Cardiac muscle cell (in vitro differentiated cells and primary cell): Measurements from ENCODE around the gene AATK. TPM values are rescaled to one million over a fixed set of nuclear protein-coding genes. Genes with fewer than 3 reads are reported as not detected.

Source experiments
- DNase-seq, 2 donors: peaks; one replicate each; pipeline versions ENCODE4 v3.0.0 to v3.0.0-alpha.2; 2010 to 2017; ENCODE audit warnings: low read depth in 1 of 2, low spot score in 1 of 2
- H3K27ac ChIP-seq: fragments of 200-600 bp; sonication (generic); 2 replicates; pipeline ENCODE4 v1.5.1; 2016
- H3K27me3 ChIP-seq: fragments of 200-600 bp; sonication (generic); 2 replicates; pipeline ENCODE4 v1.6.0; 2016; ENCODE audit warnings: control low read depth
- H3K36me3 ChIP-seq: fragments of 200-600 bp; sonication (generic); 2 replicates; pipeline ENCODE4 v1.5.1; 2016; ENCODE audit warnings: control low read depth
- H3K4me1 ChIP-seq: fragments of 200-600 bp; sonication (generic); 2 replicates; pipeline ENCODE4 v1.8.1; 2017; ENCODE audit warnings: low read depth, mild to moderate bottlenecking, mixed run types
- H3K4me3 ChIP-seq: fragments of 200-600 bp; sonication (generic); 2 replicates; pipeline ENCODE4 v1.5.1; 2016; ENCODE audit warnings: mild to moderate bottlenecking
- H3K9me3 ChIP-seq: fragments of 200-600 bp; sonication (generic); 2 replicates; pipeline ENCODE4 v1.5.1; 2017; ENCODE audit warnings: low read depth, mild to moderate bottlenecking, control low read depth
- polyA plus RNA-seq: library from polyadenylated mRNA; unstranded; fragments of >200 nt; fragmentation: Nextera tagmentation; extraction: Ambion mirVana; gene quantifications from 2 replicates; pipeline ENCODE4 v1.2.1, GENCODE V29; 2016
- total RNA-seq: library from RNA; depleted of rRNA; stranded (reverse); fragments of >200 nt; gene quantifications from 2 replicates; pipeline ENCODE4 v1.2.3, GENCODE V29; 2016
- TF ChIP-seq, protein P1 (sequence below): IDR thresholded peaks from 2 replicates; pipeline ENCODE4 v1.5.1; 2012; ENCODE audit warnings: low read depth, mild to moderate bottlenecking, low read length

Gene AATK
- total and polyA plus RNA-seq, 2 experiments from 2014 or later = 8.0 to 21.9 TPM

DNA sequence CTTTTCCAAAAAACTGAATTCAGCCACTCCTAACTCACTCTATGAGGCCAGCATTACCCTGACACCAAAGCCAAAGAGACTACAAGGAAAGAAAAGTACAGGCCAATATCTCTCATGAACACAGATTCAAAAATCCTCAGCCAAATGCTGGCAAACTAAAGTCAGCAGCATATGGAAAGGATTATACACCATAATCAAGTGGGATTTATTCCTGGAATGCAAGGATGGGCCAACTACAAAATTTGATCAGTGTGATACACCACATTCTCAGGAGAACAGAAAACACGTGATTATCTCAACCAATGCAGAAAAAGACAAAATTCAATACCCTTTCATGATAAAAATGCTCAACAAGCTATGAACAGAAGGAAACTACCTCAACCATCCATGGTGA, 7.7 kb upstream of the AATK start:
- Histone ChIP-seq H3K36me3 (no peaks in the 10 kb centered on the region), H3K9me3 (no peaks in the 10 kb centered on the region), H3K4me1 (no peaks in the 10 kb centered on the region), H3K27ac (no peak overlapping the region), H3K4me3 (no peak overlapping the region), H3K27me3 (no peaks in the 10 kb centered on the region)
- TF ChIP-seq, protein P1, sequence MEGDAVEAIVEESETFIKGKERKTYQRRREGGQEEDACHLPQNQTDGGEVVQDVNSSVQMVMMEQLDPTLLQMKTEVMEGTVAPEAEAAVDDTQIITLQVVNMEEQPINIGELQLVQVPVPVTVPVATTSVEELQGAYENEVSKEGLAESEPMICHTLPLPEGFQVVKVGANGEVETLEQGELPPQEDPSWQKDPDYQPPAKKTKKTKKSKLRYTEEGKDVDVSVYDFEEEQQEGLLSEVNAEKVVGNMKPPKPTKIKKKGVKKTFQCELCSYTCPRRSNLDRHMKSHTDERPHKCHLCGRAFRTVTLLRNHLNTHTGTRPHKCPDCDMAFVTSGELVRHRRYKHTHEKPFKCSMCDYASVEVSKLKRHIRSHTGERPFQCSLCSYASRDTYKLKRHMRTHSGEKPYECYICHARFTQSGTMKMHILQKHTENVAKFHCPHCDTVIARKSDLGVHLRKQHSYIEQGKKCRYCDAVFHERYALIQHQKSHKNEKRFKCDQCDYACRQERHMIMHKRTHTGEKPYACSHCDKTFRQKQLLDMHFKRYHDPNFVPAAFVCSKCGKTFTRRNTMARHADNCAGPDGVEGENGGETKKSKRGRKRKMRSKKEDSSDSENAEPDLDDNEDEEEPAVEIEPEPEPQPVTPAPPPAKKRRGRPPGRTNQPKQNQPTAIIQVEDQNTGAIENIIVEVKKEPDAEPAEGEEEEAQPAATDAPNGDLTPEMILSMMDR = no peak
- no peak for DNase-seq

DNA sequence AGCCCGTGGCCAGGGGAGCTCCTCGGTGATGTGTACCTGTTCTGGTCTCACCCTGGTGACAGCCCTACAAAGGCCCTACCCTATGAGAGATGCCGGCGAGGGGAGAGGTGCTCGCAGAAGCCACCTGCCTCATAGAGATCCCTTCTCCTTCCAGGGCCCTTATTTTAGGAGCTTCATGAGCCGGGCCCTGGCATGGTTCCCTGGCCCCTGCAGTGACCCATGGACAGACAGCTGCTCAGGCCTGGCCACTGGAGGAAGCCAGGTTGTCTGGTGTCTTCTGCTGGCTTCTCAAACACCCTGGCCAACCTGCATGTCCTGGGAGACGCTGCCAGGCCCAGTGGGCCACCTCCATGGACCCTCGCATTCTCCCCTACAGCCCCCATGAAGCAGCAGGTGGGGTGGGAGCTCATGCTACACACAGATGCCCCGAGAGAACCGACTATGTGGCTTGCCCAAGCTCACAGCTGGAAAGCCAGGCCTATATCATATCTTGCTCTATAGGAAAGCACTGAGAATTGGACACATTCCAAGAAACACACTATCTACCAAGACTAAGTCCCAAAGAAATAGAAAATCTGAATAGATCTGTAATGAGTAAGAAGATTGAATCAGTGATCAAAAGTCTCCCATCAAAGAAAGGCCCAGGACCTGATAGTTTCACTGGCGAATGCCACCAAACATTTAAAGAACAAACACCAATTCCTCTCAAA, 7.2 kb upstream of the AATK start:
- Histone ChIP-seq H3K27me3 (no peaks in the 10 kb centered on the region), H3K36me3 (no peaks in the 10 kb centered on the region), H3K4me3 (no peak overlapping the region), H3K27ac (no peak overlapping the region), H3K4me1 (no peaks in the 10 kb centered on the region), H3K9me3 (no peaks in the 10 kb centered on the region)
- TF ChIP-seq, protein P1 = no peak
- DNase-seq = no peak

DNA sequence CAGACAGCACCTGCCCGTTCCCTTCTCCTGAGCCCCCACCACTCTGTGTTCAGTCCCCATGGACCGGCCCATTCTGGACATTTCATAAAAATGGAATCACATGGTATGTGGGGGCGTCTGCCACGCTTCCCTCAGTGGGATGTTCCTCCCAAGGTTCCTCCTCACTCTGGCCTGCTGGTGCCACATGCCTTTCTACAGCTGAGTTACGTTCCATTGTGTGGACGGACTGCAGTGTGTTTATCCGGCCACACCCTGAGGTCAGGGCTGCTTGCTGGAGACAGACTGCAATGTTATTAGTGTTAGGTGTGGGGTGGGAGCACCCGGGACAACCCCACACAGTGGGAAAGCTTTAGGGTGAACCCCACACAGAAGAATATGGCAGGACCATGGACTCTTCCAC, 5.9 kb upstream of the AATK start:
- Histone ChIP-seq H3K27ac (no peak overlapping the region), H3K36me3 (no peaks in the 10 kb centered on the region), H3K4me1 (no peaks in the 10 kb centered on the region), H3K9me3 (no peaks in the 10 kb centered on the region), H3K27me3 (no peaks in the 10 kb centered on the region), H3K4me3 (no peak overlapping the region)
- TF ChIP-seq, protein P1 = no peak
- no peak for DNase-seq

DNA sequence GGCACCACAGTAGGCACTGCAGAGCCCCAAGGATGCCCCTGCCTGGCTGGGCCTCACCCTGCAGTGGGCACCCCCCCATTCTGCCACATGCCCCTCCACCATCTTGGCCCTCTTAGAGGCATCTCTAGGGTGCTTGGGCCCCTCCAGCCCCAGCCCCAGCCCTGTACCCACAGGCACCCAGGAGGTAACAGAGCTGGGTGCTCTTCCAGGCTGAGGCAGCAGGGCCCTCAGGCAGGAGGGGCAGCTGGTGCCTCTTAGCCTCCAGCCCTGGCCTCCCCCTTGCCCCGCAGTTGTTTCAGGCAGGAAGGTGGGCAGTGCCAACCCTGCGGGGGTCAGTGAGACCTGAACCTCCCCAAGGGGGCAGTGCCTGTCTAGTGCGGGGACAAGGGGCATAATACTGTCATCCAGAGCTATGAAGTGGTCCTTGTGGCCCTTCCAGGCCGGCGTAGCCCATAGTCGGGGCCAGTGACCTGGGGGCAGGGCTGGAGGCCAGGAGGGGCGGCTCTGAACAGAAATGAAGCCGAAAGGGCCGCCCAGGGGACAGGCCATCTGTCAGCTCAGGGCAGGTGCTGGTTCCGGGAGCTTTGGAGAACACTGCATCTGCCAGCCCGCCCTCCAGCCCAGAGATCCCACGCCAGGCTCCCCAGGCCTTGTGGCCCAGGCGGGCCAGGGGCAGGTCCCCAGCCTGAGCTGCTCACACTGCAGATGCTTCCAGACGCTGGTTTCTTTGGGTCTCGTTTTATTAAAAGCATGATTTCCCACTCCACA, 4.9 kb upstream of the AATK start:
- Histone ChIP-seq H3K4me1 (peaks cover 4% of the 10 kb centered on the region), H3K4me3 (no peak overlapping the region), H3K9me3 (no peaks in the 10 kb centered on the region), H3K36me3 (no peaks in the 10 kb centered on the region), H3K27me3 (no peaks in the 10 kb centered on the region), H3K27ac (no peak overlapping the region)
- DNase-seq = no peak
- TF ChIP-seq, protein P1 = no peak

DNA sequence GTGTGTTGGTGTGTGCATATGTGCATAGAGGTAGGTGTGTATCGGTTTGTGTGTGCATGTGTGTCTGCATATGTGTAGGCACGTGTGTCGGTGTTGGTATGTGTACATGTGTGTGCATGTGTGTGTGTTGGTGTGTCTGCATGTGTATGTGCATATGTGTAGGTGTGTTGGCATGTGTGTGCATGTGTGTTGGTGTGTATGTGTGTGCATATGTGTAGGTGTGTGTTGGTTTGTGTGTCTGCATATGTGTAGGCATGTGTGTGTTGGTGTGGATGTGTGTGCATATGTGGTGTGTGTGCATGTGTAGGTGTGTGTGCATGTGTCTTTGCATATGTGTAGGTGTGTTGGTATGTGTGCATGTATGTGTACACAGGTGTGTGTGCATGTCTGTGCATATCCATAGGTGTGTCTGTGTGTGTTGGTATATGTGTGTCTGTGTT, 3.9 kb upstream of the AATK start:
- H3K4me3 ChIP-seq = no peak overlapping the region
- H3K4me1 ChIP-seq = peaks cover 10% of the 10 kb centered on the region
- no peak for DNase-seq
- no peak overlapping the region for H3K27ac ChIP-seq
- no peaks in the 10 kb centered on the region for H3K9me3 ChIP-seq
- no peaks in the 10 kb centered on the region for H3K27me3 ChIP-seq
- TF ChIP-seq, protein P1 = no peak
- H3K36me3 ChIP-seq = no peaks in the 10 kb centered on the region
